GM12892 (cell line): ENCODE data around the gene FKBP8.

ENCODE experiments used
- POLR2A ChIP-seq: IDR thresholded peaks from 2 replicates; pipeline ENCODE4 v1.6.1; 2011; ENCODE audit warnings: low read depth, low read length, control low read depth
- POLR2AphosphoS5 ChIP-seq: IDR thresholded peaks from 2 replicates; pipeline ENCODE4 v1.6.1; 2011; ENCODE audit warnings: low read depth, low read length, control low read depth

DNA sequence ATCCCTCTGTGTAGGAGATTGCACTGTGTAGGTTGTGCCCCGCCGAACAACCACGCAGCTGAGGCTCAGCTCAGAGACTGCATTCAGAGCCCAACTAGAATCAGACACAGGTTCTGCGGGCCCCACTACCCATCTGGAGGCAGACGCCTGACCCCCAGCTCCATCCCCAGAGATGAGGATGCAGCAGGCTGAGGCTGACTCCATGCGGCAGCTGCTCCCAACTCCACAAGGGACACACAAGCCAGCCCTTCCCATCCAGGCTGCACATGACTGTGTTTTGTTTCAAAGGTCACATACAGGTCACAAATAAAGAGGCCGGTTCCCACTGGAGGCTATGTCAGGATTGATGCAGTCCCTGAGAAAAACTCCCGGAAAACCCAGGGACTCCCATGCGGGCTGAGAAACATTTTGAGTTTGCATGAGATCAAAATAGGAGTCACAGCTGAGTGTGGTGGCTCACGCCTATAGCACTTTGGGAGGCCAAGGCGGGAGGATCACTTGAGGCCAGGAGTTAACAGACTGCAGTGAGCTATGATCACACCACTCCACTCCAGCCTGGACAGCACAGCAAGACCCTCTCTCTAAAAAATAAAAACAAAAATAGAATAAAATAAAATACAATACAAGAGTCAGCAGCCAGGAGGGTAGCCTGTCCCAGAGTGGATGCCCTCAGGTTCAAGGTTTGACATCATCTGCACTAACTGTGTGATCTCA is 35.5 kb downstream of the FKBP8 start:
- no peak for TF ChIP-seq POLR2A
- no peak for TF ChIP-seq POLR2AphosphoS5
